OCI-LY7 (cell line): ENCODE results near the gene SPOPL. TPM values are rescaled to one million over a fixed set of nuclear protein-coding genes. Genes with fewer than 3 reads are reported as not detected.
A peak's percentile ranks its signal among the peaks of the same experiment; 100 is the strongest.
"Not testable (repeated sequence)": the region's sequence is repeated elsewhere in the genome, so short reads cannot be mapped to it uniquely, and the experiment has no call there.

Experiments used
- BruUV-seq: library from RNA; stranded (reverse); fragments of 400-500 nt; replicated peaks from 2 replicates; lab custom pipeline; 2021; lab: Mats Ljungman, UMichigan
- CTCF ChIA-PET: fragments of 300-600 bp; sonication (Branson Sonifier 250); formaldehyde crosslinking; loops from one replicate; lab custom pipeline; 2022; ENCODE audit warnings: antibody characterized with exemption; ENCODE audit not compliant: unreplicated experiment; lab: Charles Lee
- POLR2A ChIA-PET: fragments of 300-600 bp; sonication (Branson Sonifier 250); formaldehyde crosslinking; loops from one replicate; lab custom pipeline; 2022; ENCODE audit warnings: antibody characterized with exemption; lab: Charles Lee
- DNase-seq: peaks from one replicate; pipeline ENCODE4 v3.0.0-alpha.2; 2015; ENCODE audit warnings: low spot score
- H2AFZ ChIP-seq: fragments of 200-600 bp; sonication (generic), shearing (Covaris generic); 2 replicates; pipeline ENCODE4 v1.6.1; 2014; ENCODE audit warnings: mild to moderate bottlenecking, antibody characterized with exemption, low read length, moderate library complexity
- H3K27ac ChIP-seq: fragments of 200-600 bp; sonication (generic); 2 replicates; pipeline ENCODE4 v1.5.1; 2014; ENCODE audit warnings: mixed run types, low read depth, mild to moderate bottlenecking, moderate library complexity, low read length, inconsistent platforms; ENCODE audit not compliant: poor library complexity, severe bottlenecking
- H3K36me3 ChIP-seq: fragments of 200-600 bp; sonication (generic); 2 replicates; pipeline ENCODE4 v1.6.1; 2014; ENCODE audit warnings: mild to moderate bottlenecking, antibody characterized with exemption, low read length, moderate library complexity, mixed read lengths; ENCODE audit not compliant: insufficient read depth
- H3K4me1 ChIP-seq: fragments of 200-600 bp; sonication (generic); 2 replicates; pipeline ENCODE4 v1.5.1; 2014; ENCODE audit warnings: mild to moderate bottlenecking, low read length; ENCODE audit not compliant: insufficient read depth, poor library complexity, severe bottlenecking
- H3K4me2 ChIP-seq: fragments of 200-600 bp; sonication (generic); 2 replicates; pipeline ENCODE4 v1.6.1; 2014; ENCODE audit warnings: mild to moderate bottlenecking, low read length
- H3K4me3 ChIP-seq: fragments of 200-600 bp; sonication (generic); 2 replicates; pipeline ENCODE4 v1.5.1; 2014; ENCODE audit warnings: mild to moderate bottlenecking, low read depth, low read length; ENCODE audit not compliant: poor library complexity, severe bottlenecking
- H3K79me2 ChIP-seq: fragments of 200-600 bp; sonication (generic); 2 replicates; pipeline ENCODE4 v1.6.1; 2016; ENCODE audit warnings: low read depth, mild to moderate bottlenecking, low read length, moderate library complexity, mixed read lengths; ENCODE audit not compliant: insufficient read depth
- H3K9me2 ChIP-seq: fragments of 200-600 bp; sonication (generic); 2 replicates; pipeline ENCODE4 v1.6.1; 2016; ENCODE audit warnings: mild to moderate bottlenecking, low read length, mixed read lengths; ENCODE audit not compliant: insufficient read depth
- H3K9me3 ChIP-seq: fragments of 200-600 bp; sonication (generic); 2 replicates; pipeline ENCODE4 v1.6.1; 2014; ENCODE audit warnings: mild to moderate bottlenecking, mixed run types, low read length, mixed read lengths
- H4K20me1 ChIP-seq: fragments of 200-600 bp; sonication (generic); 2 replicates; pipeline ENCODE4 v1.6.1; 2014; ENCODE audit warnings: mild to moderate bottlenecking, antibody characterized with exemption, low read length, moderate library complexity, mixed read lengths; ENCODE audit not compliant: insufficient read depth
- EZH2phosphoT487 ChIP-seq: fragments of 200-600 bp; sonication (generic); IDR thresholded peaks from 2 replicates; pipeline ENCODE4 v1.6.1; 2018; ENCODE audit warnings: low read depth, borderline replicate concordance, mild to moderate bottlenecking, mixed run types, antibody characterized with exemption, low read length, moderate library complexity, mixed read lengths
- intact Hi-C: fragments of 100-400 bp; cut with micrococcal nuclease; formaldehyde crosslinking; loops from one replicate; pipeline ENCODE4 v1.10.0; 2022; ENCODE audit not compliant: unreplicated experiment
- total RNA-seq, 2 experiments: library from RNA; depleted of rRNA in 1 of 2; stranded (reverse); fragments of >200 nt in 1 of 2; shearing (Covaris generic) in 1 of 2; gene quantifications; 2 replicates each; pipeline ENCODE4 v1.2.3, GENCODE V29; 2014 to 2022
- TF ChIP-seq, protein P1 (sequence below): fragments of 200-600 bp; sonication (generic); conservative IDR thresholded peaks from 2 replicates; pipeline ENCODE4 v1.5.1; 2014; ENCODE audit warnings: mild to moderate bottlenecking, antibody characterized with exemption, low read length, moderate library complexity, mixed read lengths

The SPOPL gene
- total RNA-seq, 2 experiments from 2014 or later, result 11.4 to 18.3 TPM

DNA sequence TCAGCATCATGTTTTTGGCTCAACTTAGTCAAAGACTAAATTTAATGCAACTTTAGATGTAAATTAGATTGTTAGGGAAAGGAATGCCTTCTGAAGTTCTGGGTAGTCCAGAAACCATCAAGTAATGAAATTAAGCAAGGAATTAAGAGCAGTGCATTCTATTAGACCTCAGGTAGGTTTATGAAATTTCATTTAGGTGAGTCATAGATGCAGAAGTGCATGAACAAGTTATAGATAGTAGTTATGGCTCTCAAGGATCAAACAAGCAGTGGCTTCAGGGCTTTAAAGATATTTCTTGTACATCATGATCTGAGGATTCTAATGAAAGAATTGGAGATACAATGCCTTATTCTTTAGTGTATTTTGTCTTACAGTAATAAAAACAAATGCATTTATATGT is 25.4 kb upstream of the SPOPL start:
- ChIA-PET POLR2A (no interaction called here), CTCF (no interaction called here)
- no TSS peak for BruUV-seq
- no peak overlapping the region for H3K4me3 ChIP-seq
- H4K20me1 ChIP-seq, result no peaks in the 10 kb centered on the region
- H3K9me2 ChIP-seq, result no peaks in the 10 kb centered on the region
- H3K36me3 ChIP-seq, result no peaks in the 10 kb centered on the region
- DNase-seq, result no peak
- H3K4me1 ChIP-seq, result peaks cover 6% of the 10 kb centered on the region
- TF ChIP-seq, protein P1, sequence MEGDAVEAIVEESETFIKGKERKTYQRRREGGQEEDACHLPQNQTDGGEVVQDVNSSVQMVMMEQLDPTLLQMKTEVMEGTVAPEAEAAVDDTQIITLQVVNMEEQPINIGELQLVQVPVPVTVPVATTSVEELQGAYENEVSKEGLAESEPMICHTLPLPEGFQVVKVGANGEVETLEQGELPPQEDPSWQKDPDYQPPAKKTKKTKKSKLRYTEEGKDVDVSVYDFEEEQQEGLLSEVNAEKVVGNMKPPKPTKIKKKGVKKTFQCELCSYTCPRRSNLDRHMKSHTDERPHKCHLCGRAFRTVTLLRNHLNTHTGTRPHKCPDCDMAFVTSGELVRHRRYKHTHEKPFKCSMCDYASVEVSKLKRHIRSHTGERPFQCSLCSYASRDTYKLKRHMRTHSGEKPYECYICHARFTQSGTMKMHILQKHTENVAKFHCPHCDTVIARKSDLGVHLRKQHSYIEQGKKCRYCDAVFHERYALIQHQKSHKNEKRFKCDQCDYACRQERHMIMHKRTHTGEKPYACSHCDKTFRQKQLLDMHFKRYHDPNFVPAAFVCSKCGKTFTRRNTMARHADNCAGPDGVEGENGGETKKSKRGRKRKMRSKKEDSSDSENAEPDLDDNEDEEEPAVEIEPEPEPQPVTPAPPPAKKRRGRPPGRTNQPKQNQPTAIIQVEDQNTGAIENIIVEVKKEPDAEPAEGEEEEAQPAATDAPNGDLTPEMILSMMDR, result no peak
- TF ChIP-seq EZH2phosphoT487, result no peak
- no peaks in the 10 kb centered on the region for H3K79me2 ChIP-seq
- H2AFZ ChIP-seq, result no peak overlapping the region
- no peaks in the 10 kb centered on the region for H3K9me3 ChIP-seq
- no peak overlapping the region for H3K4me2 ChIP-seq
- H3K27ac ChIP-seq, result no peak overlapping the region
- intact Hi-C loops, result loop anchor here (10.0 kb wide), 1 partner anchor 309 kb away; the partner anchor contains the start of gene NXPH2

- H3K9me3 ChIP-seq, result no peaks in the 10 kb centered on the region
- DNase-seq, result peak; percentile 11
- no peaks in the 10 kb centered on the region for H4K20me1 ChIP-seq
- no peak overlapping the region for H3K4me2 ChIP-seq
- BruUV-seq, result no TSS peak
- H3K4me3 ChIP-seq, result no peak overlapping the region
- H2AFZ ChIP-seq, result no peak overlapping the region
- H3K4me1 ChIP-seq, result peaks cover 6% of the 10 kb centered on the region
- no peaks in the 10 kb centered on the region for H3K9me2 ChIP-seq
- intact Hi-C loops, result loop anchor here (10.0 kb wide), 1 partner anchor 308 kb away; the partner anchor contains the start of gene NXPH2
- TF ChIP-seq EZH2phosphoT487, result no peak
- TF ChIP-seq, protein P1, result peak; percentile 53
- no peaks in the 10 kb centered on the region for H3K36me3 ChIP-seq
- no peak overlapping the region for H3K27ac ChIP-seq
- POLR2A ChIA-PET, result no interaction called here
- no peaks in the 10 kb centered on the region for H3K79me2 ChIP-seq
- CTCF ChIA-PET, result no interaction called here
Measured at GRCh38 chr2:138476940-138477339, 24.6 kb upstream of the SPOPL start.

DNA sequence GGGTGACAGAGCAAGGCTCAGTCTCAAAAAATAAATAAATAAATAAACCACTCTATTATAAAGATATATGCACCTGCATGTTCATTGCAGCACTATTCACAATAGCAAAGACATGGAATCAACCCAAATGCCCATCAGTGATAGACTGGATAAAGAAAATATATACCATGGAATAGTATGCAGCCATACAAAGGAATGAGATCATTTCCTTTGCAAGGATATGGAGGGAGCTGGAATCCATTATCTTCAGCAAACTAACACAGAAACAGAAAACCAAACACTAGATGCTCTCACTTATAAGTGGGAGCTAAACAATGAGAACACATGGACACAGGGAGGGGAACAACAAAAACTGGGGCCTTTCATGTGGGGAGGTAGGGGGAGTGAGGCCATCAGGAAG is 18.8 kb upstream of the SPOPL start:
- POLR2A ChIA-PET, result interaction anchor here (0.5 kb wide), 1 partner anchor 24 kb away, joined by 4 read pairs; no protein-coding TSS in a partner anchor
- H3K4me2 ChIP-seq, H3K4me1 ChIP-seq, H3K36me3 ChIP-seq, H2AFZ ChIP-seq, intact Hi-C loops, H3K9me2 ChIP-seq, H3K79me2 ChIP-seq, BruUV-seq, H4K20me1 ChIP-seq, H3K4me3 ChIP-seq, H3K27ac ChIP-seq, DNase-seq, H3K9me3 ChIP-seq, CTCF ChIA-PET: not testable (repeated sequence)
